DLD1 (cell line): ENCODE measurements around the gene PEX13.
"Not testable (repeated sequence)": the region's sequence is repeated elsewhere in the genome, so short reads cannot be mapped to it uniquely, and the experiment has no call there.

Source experiments
- in situ Hi-C: cut with HindIII; loops from 2 replicates; pipeline ENCODE4 v1.10.0; 2017; ENCODE audit warnings: low sequenced_read_pairs

PEX13 gene

GRCh38 chr2:61006486-61007105, 10.9 kb upstream of the PEX13 start:
- in situ Hi-C loops: no loop called here

- in situ Hi-C loops: no loop called here
Observed at GRCh38 chr2:61009355-61009754, 8.2 kb upstream of the PEX13 start.

GRCh38 chr2:61011678-61012077, 5.8 kb upstream of the PEX13 start:
- in situ Hi-C loops: no loop called here

GRCh38 chr2:61012303-61012702, 5.2 kb upstream of the PEX13 start:
- in situ Hi-C loops: not testable (repeated sequence)

GRCh38 chr2:61013382-61013781, 4.1 kb upstream of the PEX13 start:
- in situ Hi-C loops: no loop called here

- in situ Hi-C loops: no loop called here
Observed at GRCh38 chr2:61014763-61015162, 2.8 kb upstream of the PEX13 start.

GRCh38 chr2:61015976-61016375, 1.5 kb upstream of the PEX13 start:
- in situ Hi-C loops: no loop called here

- in situ Hi-C loops: no loop called here
Observed at GRCh38 chr2:61016392-61017002, 1.0 kb upstream of the PEX13 start.

GRCh38 chr2:61017003-61017555, 441 bp upstream of the PEX13 start:
- in situ Hi-C loops: no loop called here

GRCh38 chr2:61018318-61018755, 817 bp downstream of the PEX13 start:
- in situ Hi-C loops: no loop called here

- in situ Hi-C loops: no loop called here
Observed at GRCh38 chr2:61018798-61019197, 1.3 kb downstream of the PEX13 start.

GRCh38 chr2:61021228-61021660, 3.7 kb downstream of the PEX13 start:
- in situ Hi-C loops: no loop called here

GRCh38 chr2:61023670-61024069, 6.2 kb downstream of the PEX13 start:
- in situ Hi-C loops: no loop called here

GRCh38 chr2:61029533-61029932, 12.0 kb downstream of the PEX13 start:
- in situ Hi-C loops: no loop called here

GRCh38 chr2:61034592-61034991, 17.1 kb downstream of the PEX13 start:
- in situ Hi-C loops: not testable (repeated sequence)

- in situ Hi-C loops: not testable (repeated sequence)
Observed at GRCh38 chr2:61036643-61037042, 19.1 kb downstream of the PEX13 start.

GRCh38 chr2:61042807-61043206, 25.3 kb downstream of the PEX13 start:
- in situ Hi-C loops: no loop called here

- in situ Hi-C loops: no loop called here
Observed at GRCh38 chr2:61044636-61045035, 27.1 kb downstream of the PEX13 start.

- in situ Hi-C loops: no loop called here
Observed at GRCh38 chr2:61045226-61045625, 27.7 kb downstream of the PEX13 start.

GRCh38 chr2:61045999-61046398, 28.5 kb downstream of the PEX13 start:
- in situ Hi-C loops: no loop called here

- in situ Hi-C loops: no loop called here
Observed at GRCh38 chr2:61055557-61055956, 38.0 kb downstream of the PEX13 start.

GRCh38 chr2:61057562-61057961, 40.0 kb downstream of the PEX13 start:
- in situ Hi-C loops: no loop called here
